Midbrain (tissue), 1 donor: ENCODE data around the gene KRTAP10-12.

Experiments used
- DNase-seq: peaks from one replicate; lab custom pipeline; 2025; lab: John Stamatoyannopoulos, UW

The KRTAP10-12 gene

DNA sequence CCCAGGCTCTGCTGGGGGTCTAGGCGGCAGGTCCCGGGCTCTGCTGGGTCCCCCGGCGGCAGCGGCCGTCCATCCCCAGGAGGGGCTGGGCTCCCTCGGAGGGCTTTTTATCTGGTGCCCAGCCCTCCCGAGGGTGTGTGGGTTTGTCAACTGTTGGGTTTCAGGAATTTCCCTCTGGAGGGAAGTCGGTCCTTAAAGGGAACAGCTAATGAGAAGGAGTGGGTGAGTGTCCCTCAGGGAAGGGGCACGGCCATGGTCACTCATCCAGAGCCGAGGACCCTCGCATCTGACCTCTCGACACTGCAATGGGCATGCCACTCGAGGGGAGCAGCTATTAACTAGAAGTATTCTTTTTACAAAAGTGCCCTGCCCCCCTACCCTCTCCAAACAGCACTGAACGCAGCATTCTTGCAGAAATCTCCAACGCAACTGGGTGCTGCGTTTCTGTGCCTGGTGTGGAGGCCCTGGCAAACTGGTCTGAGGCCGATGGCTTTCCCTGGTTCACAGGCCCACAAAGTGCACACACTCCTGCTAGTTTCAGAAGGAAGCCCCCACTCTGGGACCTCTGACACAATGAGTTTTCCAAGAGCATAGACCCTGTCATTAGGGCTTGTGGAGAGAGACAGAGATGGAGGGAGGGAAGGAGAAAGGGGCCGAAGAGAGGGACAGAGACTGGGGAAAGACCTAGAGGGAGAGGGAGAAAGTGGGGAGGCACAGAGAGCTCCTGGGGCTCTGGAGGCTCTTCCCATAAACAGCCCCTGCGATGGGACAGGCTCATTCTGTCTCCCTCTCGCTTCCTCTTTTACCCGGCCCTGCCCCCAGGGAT, 15.4 kb downstream of the KRTAP10-12 start:
- no peak for DNase-seq

DNA sequence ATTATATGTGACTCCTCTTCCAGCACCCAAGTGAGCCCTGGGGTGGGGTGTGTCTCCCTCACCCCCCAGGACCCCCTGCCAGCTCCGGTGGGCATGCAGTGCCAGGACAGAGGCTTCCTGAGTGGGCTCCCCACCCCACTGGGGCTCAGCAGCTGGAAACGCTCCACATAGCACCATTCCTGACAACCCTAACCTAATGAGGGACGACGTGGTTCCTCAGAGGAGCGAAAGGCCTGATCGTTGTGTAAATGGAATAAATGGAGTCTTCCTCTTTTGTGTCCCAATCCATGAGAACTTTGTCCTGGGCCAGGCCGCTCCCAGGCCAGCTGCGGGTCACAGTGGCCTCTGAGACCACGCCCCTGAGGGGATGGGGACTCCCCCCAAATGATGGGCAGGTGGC, 16.2 kb downstream of the KRTAP10-12 start:
- no peak for DNase-seq

DNA sequence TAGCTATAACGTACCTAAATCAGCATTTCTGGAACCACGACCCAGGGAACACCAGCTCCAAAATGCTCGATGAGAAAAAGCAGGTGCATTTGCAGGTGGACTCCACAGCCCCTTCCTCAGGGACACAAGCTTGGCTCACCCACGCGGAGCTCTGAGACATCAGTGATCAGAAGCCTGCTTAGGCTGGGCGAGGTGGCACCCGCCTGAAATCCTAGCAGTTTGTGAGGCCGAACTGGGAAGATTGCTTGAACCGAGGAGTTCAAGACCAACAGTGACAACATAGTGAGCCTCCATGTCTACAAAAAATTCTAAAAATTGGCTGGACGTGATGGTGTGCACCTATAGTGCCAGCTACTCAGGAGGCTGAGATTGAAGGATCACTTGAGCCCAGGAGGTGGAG, 16.9 kb downstream of the KRTAP10-12 start:
- no peak for DNase-seq

DNA sequence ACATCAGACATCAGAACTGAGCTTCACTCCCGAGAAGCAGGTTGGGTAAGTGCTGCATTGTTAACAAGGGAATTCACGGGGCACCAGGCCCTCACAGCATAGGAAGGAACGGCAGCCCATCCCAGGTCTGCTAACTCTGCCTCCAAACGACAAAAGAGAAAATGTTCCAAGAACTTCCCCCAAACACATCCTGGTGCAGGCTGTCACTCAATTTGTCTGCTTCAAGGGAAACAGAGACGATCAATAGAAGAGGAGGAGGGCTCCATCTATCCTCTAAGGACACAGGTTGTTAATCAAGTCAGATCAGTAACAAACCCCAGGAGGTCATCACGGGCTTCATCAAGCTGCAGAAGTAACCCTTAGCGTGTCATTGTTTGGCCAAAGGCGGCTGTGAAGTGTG, 17.9 kb downstream of the KRTAP10-12 start:
- DNase-seq, result no peak

DNA sequence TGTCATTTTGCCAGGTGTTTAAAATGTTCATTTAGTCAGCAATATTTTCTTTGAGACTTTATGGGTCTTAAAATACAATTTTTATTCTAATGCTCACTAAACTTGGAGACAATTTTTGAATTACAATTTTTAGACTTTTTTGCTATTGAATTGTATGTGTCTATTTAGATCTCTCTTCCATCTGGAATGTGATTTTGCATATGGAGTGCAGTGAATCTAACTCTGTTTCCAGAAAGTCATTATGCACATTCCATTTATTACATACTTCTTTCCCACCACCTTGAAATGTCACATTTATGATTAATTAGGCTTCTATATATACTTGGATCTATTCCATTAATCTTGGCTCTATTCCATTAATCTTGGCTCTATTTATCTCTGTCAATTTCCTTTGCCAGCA, 20.0 kb downstream of the KRTAP10-12 start:
- DNase-seq, result no peak

GRCh38 chr21:44718093-44718492, 21.1 kb downstream of the KRTAP10-12 start:
- DNase-seq, result no peak

- DNase-seq, result no peak
These were observed 21.6 kb downstream of the KRTAP10-12 start for GRCh38 chr21:44718571-44718970.

DNA sequence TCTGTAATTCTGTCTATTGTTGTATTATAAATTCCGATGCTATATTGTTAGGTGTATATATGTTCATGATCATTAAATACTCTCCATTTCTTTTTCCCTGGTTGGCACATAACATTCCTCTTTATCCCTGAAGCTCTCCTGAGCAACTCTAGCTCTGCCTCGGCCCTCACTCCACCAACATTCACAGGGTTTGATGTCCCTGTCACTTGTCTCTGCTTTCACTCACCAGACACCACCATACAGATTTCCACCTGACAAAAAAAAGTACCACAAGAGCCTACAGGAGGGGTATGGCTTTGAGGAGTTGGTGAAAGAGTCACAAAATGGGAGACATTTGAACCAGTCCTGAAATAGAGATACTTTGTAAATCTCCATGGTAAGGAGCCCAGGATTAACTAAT, 23.2 kb downstream of the KRTAP10-12 start:
- no peak for DNase-seq

GRCh38 chr21:44722731-44723130, 25.8 kb downstream of the KRTAP10-12 start:
- DNase-seq, result no peak

DNA sequence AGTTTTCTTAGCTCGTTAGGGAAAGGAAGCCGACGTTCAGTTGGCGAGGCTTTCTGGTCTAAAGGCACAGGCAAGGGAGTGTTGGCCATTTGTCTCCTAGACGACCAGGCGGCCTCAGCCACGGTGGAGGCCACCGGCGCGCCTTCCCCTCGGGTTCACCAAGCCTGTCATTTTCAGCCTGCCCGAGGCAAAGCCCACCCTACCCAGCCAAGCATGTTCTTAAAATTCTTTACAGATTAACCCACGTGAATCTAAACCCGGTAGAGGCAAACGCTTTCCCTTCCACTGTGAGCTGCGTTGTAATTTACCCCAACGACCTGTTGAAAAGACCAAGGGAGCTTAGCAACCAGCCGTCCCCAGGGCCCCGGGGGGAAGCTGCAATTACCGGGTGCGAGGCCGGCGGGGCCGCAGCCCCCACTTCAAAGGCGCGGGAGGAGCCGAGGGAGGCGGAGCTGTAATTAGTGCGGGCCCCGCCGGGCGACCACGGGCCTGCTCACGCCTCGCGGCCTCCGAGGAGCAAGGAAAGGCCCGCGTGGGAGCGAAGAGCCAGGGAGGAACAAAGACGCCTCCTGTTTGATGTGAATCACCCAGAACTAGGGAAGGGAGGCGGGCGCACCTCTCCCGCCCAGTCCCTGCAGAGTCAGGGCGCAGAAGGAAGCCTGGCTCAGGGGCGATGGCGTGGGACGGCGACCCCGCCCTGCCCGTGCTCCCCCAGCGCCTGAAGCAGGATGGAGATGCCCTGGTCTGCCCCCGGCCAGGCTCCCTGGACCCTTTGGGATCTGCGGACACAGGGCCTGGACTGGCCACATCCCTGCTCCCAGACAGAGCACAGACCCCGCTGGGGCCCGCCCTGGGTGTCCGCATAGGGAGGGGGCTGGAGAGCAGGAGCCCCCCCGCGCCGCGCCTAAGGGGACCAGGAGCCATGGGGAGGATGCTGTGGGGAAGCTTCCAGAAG, 26.5 kb downstream of the KRTAP10-12 start:
- no peak for DNase-seq

GRCh38 chr21:44724196-44724595, 27.2 kb downstream of the KRTAP10-12 start:
- DNase-seq, result no peak

- no peak for DNase-seq
These were observed 28.0 kb downstream of the KRTAP10-12 start for GRCh38 chr21:44724926-44725325.

GRCh38 chr21:44726826-44727225, 29.9 kb downstream of the KRTAP10-12 start:
- DNase-seq, result no peak

DNA sequence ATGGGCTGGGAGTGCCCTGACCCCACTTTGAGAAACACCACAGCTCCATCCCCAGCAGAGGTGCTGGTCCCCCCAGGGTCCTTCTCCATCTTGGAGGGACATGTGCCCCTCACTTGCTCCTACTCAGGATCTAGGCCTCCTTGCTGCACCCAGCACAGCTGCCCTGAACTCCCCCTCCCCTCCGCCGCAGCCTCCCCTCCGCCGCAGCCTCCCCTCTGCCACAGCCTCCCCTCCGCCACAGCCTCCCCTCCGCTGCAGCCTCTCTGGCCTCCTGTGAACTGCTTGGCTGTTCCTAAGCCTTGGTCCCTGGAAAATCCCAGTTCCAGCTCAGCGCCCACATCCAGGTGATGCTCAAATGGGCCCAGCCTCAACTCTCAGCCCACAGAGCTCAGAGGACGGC, 30.3 kb downstream of the KRTAP10-12 start:
- DNase-seq, result no peak

GRCh38 chr21:44727757-44728156, 30.8 kb downstream of the KRTAP10-12 start:
- no peak for DNase-seq

- DNase-seq, result no peak
These were observed 31.7 kb downstream of the KRTAP10-12 start for GRCh38 chr21:44728716-44729115.

- no peak for DNase-seq
These were observed 32.5 kb downstream of the KRTAP10-12 start for GRCh38 chr21:44729336-44730027.

GRCh38 chr21:44730028-44730395, 33.0 kb downstream of the KRTAP10-12 start:
- no peak for DNase-seq

GRCh38 chr21:44730951-44731579, 34.1 kb downstream of the KRTAP10-12 start:
- peak; percentile 3 for DNase-seq

DNA sequence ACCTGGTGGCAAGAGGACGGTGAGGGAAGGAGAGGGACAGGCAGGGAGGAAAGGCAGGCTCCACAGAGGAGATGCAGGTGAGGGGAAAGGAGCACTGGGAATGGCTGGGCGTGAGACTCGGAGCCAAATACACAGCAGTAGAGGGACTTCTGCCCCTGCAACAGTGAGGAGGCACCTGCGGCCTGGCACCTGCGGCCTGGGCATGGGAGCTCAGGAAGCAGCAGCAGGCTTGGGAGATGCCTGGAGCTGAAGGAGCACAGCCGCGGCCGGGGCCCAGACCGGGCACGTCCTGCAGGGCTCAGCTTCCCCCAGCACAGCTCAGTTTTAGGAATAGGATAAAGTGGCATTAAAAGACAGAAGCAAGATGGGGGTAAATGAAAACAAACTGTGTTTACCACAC, 35.3 kb downstream of the KRTAP10-12 start:
- no peak for DNase-seq

DNA sequence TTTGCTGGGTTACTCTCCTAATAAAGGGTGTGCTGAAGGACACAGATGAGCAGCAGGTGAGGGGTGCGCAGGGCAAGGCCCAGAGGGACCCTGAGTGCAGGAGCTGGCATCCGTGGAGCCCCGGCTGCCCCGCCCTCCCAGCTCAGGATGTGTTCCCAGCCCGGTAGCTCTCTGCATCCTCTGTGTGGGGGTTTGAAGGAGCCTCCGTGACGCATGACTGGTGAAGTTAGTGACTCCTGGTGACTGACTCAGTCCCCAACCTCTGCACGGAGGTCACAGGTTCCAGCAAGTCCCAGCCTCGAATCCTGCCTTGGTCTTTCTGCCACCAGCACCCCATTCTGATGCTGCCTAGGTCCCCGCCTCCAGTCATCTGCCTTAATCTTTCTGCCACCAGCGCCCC, 36.0 kb downstream of the KRTAP10-12 start:
- no peak for DNase-seq
